ENCODE data around the gene SAMD14.

The SAMD14 gene

GRCh38 chr17:50165066-50165465 is 35.1 kb upstream of the SAMD14 start:
- DNase-seq, result no peak

DNA sequence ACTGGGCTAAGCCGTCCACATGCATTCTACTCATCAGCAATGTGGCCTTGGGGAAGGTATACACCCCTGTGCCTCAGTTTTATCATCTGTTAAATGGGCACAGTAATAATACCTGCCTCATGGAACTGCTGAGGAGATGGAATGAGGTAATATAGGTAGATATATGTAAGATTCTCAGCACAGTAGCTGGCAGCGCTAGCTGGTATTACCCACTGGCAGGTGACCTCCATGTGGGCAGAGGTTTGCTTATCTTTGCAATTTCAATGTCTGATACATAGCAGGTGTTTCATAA is 34.7 kb upstream of the SAMD14 start:
- DNase-seq, result no peak

- DNase-seq, result no peak
Observed at GRCh38 chr17:50163843-50164696, 34.1 kb upstream of the SAMD14 start.

- DNase-seq, result no peak
Observed at GRCh38 chr17:50162466-50163254, 32.7 kb upstream of the SAMD14 start.

GRCh38 chr17:50161911-50162288 is 31.9 kb upstream of the SAMD14 start:
- no peak for DNase-seq

- DNase-seq, result peak; percentile 98
Observed at GRCh38 chr17:50161023-50161910, 31.3 kb upstream of the SAMD14 start.

DNA sequence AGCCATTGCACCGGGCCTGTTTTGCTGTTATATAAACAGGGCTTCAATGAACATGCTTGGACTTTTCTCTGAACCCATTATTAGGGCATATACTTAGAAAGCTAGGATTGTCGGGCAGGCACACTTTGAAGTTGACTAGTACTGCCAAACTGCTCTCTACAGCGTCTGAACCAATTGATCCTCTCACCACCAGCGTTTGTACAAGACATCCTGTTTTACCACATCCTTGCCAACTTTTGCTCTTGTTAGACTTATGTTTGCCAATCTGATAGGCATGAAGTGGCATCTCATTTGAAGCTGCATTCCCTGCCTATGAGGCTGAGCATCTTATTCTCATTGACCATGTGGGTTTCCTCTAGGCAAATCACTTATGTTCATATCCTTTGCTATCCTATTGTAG is 27.9 kb upstream of the SAMD14 start:
- DNase-seq, result no peak

DNA sequence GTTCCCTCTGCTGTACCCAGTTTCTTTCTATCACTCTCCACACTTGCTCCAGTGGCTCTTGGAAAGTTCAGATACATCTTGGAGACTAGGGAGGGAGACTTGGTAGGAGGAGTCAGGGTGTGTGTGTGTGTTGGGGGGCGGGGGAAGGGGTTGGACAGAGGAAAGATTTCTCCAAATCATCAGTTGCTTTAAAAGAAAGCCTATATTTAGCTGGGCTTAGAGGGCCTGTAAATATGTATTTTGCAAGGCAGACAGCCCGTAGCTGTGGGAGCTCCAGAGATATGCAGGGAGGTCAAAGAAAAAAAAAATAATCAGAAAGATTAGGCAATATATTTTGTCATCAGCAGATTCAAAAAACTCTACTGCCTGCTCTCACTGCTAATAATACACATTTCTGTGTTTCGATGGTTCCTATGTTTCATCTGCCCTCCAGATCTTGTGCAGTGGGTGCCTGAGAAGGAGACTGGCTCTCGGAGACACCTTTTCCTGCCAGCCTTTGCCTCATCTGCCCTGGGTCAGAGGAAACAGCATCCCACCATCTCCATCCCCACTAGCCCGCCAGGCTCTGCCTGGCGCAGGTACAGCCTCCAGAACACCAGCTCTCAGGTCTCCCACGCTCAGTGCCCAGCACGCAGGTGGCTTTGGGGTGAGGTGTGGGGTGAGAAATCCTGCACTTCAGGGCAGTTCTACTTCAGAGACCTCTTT is 25.3 kb upstream of the SAMD14 start:
- no peak for DNase-seq

DNA sequence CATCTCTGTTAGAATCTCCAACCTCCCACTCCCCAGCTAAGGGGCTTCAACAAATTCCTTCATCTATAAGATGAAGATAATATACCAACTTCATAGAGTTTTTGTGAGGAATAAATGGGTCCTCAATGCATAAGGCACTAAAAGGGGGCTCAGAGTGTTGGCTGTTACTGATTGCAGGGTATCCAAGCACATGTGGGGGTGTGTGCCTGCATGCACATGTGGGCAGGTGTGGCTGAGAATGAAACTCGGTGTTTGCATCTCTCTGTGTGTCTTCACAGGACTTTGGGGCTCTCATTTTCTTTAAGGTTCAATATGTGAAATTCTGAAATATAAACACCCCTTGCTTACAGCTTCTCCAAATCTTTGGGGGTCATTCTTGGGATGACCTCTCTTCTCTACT is 24.6 kb upstream of the SAMD14 start:
- DNase-seq, result no peak

DNA sequence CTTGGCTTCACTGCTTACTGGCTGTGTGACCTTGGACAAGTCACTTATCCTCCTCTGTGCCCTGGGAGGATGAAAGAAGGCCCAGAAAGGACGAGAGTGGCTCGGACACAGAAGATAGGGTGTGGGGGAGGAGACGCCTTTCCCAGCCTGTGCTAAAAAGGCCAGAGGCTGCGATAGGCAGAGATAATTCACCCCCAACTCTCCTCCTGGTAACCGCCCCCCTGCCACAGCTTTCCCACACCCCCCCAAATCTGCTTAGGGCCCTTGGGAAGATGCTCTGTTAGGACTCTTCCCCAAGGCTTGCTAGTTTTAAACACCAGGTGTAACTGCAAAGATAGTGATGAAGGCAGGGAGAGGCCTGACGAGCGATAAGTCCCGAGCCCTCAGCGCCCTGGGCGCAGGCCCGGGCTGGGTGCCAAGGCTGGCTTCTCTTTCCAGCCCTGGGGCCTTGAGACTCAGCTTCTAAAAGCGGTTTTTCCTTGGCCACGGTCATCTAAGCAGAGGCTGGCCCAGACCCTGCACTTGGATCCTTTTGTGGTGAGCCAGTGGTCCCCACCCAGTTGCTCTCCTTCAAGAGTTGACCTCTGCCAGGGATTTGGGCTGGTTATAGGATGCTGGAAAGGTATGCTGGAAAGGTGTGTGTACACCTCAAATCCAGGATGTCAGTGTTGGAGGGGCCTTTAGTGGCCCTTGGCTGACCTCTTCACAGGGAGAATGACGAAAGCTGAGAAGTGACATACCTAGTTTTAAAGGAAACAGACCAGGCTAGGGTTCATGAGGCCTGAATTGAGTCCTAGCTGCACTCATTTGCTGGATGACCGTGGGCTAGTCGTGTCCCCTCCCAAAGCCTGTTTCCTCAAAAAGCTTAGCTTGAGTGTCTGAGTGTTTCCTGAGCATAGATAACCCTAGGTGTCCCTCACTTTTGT is 24.0 kb upstream of the SAMD14 start:
- no peak for DNase-seq

GRCh38 chr17:50152736-50153135 is 22.8 kb upstream of the SAMD14 start:
- no peak for DNase-seq

GRCh38 chr17:50151937-50152547 is 22.1 kb upstream of the SAMD14 start:
- DNase-seq, result peak; percentile 83

GRCh38 chr17:50151041-50151936 is 21.3 kb upstream of the SAMD14 start:
- peak; percentile 95 for DNase-seq

- no peak for DNase-seq
Observed at GRCh38 chr17:50150354-50151040, 20.5 kb upstream of the SAMD14 start, which contains the start of gene PPP1R9B. PPP1R9B (minus strand) TSS chr17:50150677; CDS start chr17:50150513, 164 bp downstream.

GRCh38 chr17:50149417-50150353 is 19.7 kb upstream of the SAMD14 start:
- DNase-seq, result peak; percentile 88

- no peak for DNase-seq
Observed at GRCh38 chr17:50149091-50149416, 19.1 kb upstream of the SAMD14 start.

- peak; percentile 93 for DNase-seq
Observed at GRCh38 chr17:50148226-50149090, 18.5 kb upstream of the SAMD14 start.

All from activated effector memory CD4-positive, alpha-beta T cell treated with anti-CD3 and anti-CD28 coated beads, Interleukin-2, amount 50 U/mL, for 16 hours (primary cell).